HEK293T (cell line): ENCODE results near the gene HOXA4.
A peak's percentile ranks its signal among the peaks of the same experiment; 100 is the strongest.

Experiments used
- CTCF ChIA-PET: fragments of 350-600 bp; formaldehyde crosslinking; extraction: SDS; loops from one replicate; lab custom pipeline; 2021; ENCODE audit warnings: antibody characterized with exemption, inconsistent platforms; lab: Yijun Ruan, JAX
- POLR2A ChIA-PET: fragments of 350-600 bp; formaldehyde crosslinking; extraction: SDS; loops from one replicate; lab custom pipeline; 2020; ENCODE audit warnings: antibody characterized with exemption, inconsistent platforms; lab: Yijun Ruan, JAX
- DNase-seq: peaks from one replicate; pipeline ENCODE4 v3.0.0; 2012; ENCODE audit warnings: mixed read lengths; ENCODE audit errors: extremely low spot score
- ARNT ChIP-seq: fragments of 450-650 bp; IDR thresholded peaks from 2 replicates; pipeline ENCODE4 v1.6.1; 2017; ENCODE audit warnings: mild to moderate bottlenecking
- BHLHE40 ChIP-seq: fragments of 450-650 bp; IDR thresholded peaks from 2 replicates; pipeline ENCODE4 v1.6.1; 2016; ENCODE audit warnings: mild to moderate bottlenecking, moderate library complexity, borderline replicate concordance
- CTBP1 ChIP-seq: fragments of 450-650 bp; IDR thresholded peaks from 2 replicates; pipeline ENCODE4 v1.6.1; 2016; ENCODE audit warnings: borderline replicate concordance
- ELF4 ChIP-seq: fragments of 450-650 bp; IDR thresholded peaks from 2 replicates; pipeline ENCODE4 v1.6.1; 2017; ENCODE audit warnings: antibody characterized with exemption
- FOXA1 ChIP-seq: fragments of 450-650 bp; IDR thresholded peaks from 2 replicates; pipeline ENCODE4 v1.6.1; 2016; ENCODE audit warnings: mild to moderate bottlenecking
- FOXK2 ChIP-seq: fragments of 450-650 bp; IDR thresholded peaks from 2 replicates; pipeline ENCODE4 v1.6.1; 2016; ENCODE audit warnings: mild to moderate bottlenecking
- FOXM1 ChIP-seq: fragments of 450-650 bp; IDR thresholded peaks from 2 replicates; pipeline ENCODE4 v1.6.1; 2017; ENCODE audit warnings: mild to moderate bottlenecking, borderline replicate concordance
- HDGF ChIP-seq: fragments of 450-650 bp; IDR thresholded peaks from 2 replicates; pipeline ENCODE4 v1.6.1; 2017; ENCODE audit warnings: antibody characterized with exemption, borderline replicate concordance
- L3MBTL2 ChIP-seq: fragments of 450-650 bp; conservative IDR thresholded peaks from 2 replicates; pipeline ENCODE4 v1.6.1; 2016; ENCODE audit warnings: mild to moderate bottlenecking
- LEF1 ChIP-seq: fragments of 450-650 bp; IDR thresholded peaks from 2 replicates; pipeline ENCODE4 v1.6.1; 2017; ENCODE audit warnings: mild to moderate bottlenecking, borderline replicate concordance
- NFRKB ChIP-seq: fragments of 450-650 bp; IDR thresholded peaks from 2 replicates; pipeline ENCODE4 v1.6.1; 2016; ENCODE audit warnings: mild to moderate bottlenecking, moderate library complexity
- PKNOX1 ChIP-seq: fragments of 450-650 bp; IDR thresholded peaks from 2 replicates; pipeline ENCODE4 v1.6.1; 2016
- SP1 ChIP-seq: fragments of 450-650 bp; IDR thresholded peaks from 2 replicates; pipeline ENCODE4 v1.6.1; 2017
- SUZ12 ChIP-seq: fragments of 450-650 bp; IDR thresholded peaks from 2 replicates; pipeline ENCODE4 v1.6.1; 2016; ENCODE audit warnings: mild to moderate bottlenecking
- TARDBP ChIP-seq: fragments of 450-650 bp; IDR thresholded peaks from 2 replicates; pipeline ENCODE4 v1.6.1; 2016
- ZNF384 ChIP-seq: fragments of 450-650 bp; IDR thresholded peaks from 2 replicates; pipeline ENCODE4 v1.6.1; 2016

The HOXA4 gene

GRCh38 chr7:27173956-27174873, 43.7 kb upstream of the HOXA4 start, which contains the start of gene HOXA10:
TSS of gene HOXA10 (minus strand) at chr7:27174320. CDS start at chr7:27174306, 14 bp downstream.
- peak; percentile 39 for DNase-seq
- ChIA-PET CTCF (interaction anchor here (1.1 to 2.1 kb wide), 3 partner anchors 12 to 30 kb away, joined by 3 to 5 read pairs (median 3); partner anchors contain the start of gene HOXA5), POLR2A (interaction anchor here (0.7 to 13.6 kb wide), 10 partner anchors 9 to 978 kb away, joined by 3 to 367 read pairs (median 5); partner anchors contain the start of genes CBX3, HNRNPA2B1, HOXA11 and HOXA3)
- TF ChIP-seq HDGF (no peak), NFRKB (no peak), FOXM1 (no peak), L3MBTL2 (no peak), SP1 (no peak), ELF4 (no peak), CTBP1 (no peak), ZNF384 (no peak), TARDBP (no peak), LEF1 (no peak), BHLHE40 (no peak), SUZ12 (no peak), FOXA1 (no peak), PKNOX1 (no peak), FOXK2 (no peak)

- no peak for TF ChIP-seq ELF4
- no peak for TF ChIP-seq FOXA1
- peak; percentile 11; the same call in 1 of the 2 replicates for TF ChIP-seq LEF1
- TF ChIP-seq NFRKB = no peak
- no peak for TF ChIP-seq HDGF
- POLR2A ChIA-PET = interaction anchor here (0.8 to 13.6 kb wide), 9 partner anchors 11 to 981 kb away, joined by 3 to 367 read pairs (median 4); partner anchors contain the start of genes CBX3, HNRNPA2B1, HOXA11 and HOXA3
- no peak for DNase-seq
- CTCF ChIA-PET = no interaction called here
Observed at GRCh38 chr7:27173511-27173955, 43.0 kb upstream of the HOXA4 start.

- TF ChIP-seq SP1 = no peak
- TF ChIP-seq PKNOX1 = 0 out of 2 replicates have a peak, but pooled peaks have one; percentile 26
- TF ChIP-seq ARNT = 0 out of 2 replicates have a peak, but pooled peaks have one; percentile 3
- TF ChIP-seq CTBP1 = peak; percentile 90; the same call in 1 of the 2 replicates
- no peak for TF ChIP-seq BHLHE40
- no peak for TF ChIP-seq L3MBTL2
- ChIA-PET POLR2A (interaction anchor here (0.8 to 13.6 kb wide), 11 partner anchors 10 to 980 kb away, joined by 3 to 367 read pairs (median 4); partner anchors contain the start of genes CBX3, HNRNPA2B1, HOXA11 and HOXA3), CTCF (interaction anchor here (0.7 kb wide), 1 partner anchor 22 kb away, joined by 3 read pairs; no protein-coding TSS in a partner anchor)
- no peak for DNase-seq
Observed at GRCh38 chr7:27172823-27173510, 42.4 kb upstream of the HOXA4 start.

GRCh38 chr7:27172315-27172774, 41.8 kb upstream of the HOXA4 start:
- no peak for DNase-seq
- no peak for TF ChIP-seq FOXA1
- no peak for TF ChIP-seq FOXK2
- no peak for TF ChIP-seq LEF1
- TF ChIP-seq HDGF = no peak
- no peak for TF ChIP-seq TARDBP
- no peak for TF ChIP-seq PKNOX1
- no peak for TF ChIP-seq FOXM1
- no peak for TF ChIP-seq ARNT
- no peak for TF ChIP-seq ZNF384
- no peak for TF ChIP-seq CTBP1
- TF ChIP-seq BHLHE40 = no peak
- no peak for TF ChIP-seq SP1
- TF ChIP-seq NFRKB = no peak
- TF ChIP-seq L3MBTL2 = no peak
- no peak for TF ChIP-seq SUZ12
- no peak for TF ChIP-seq ELF4
- ChIA-PET CTCF (interaction anchor here (0.7 kb wide), 1 partner anchor 21 kb away, joined by 3 read pairs; no protein-coding TSS in a partner anchor), POLR2A (interaction anchor here (1.0 to 13.6 kb wide), 10 partner anchors 9 to 977 kb away, joined by 3 to 367 read pairs (median 4); partner anchors contain the start of genes CBX3, HNRNPA2B1, HOXA11 and HOXA3)
